GM18505 (cell line): ENCODE data around the gene LUZP2.

Source experiments
- ATAC-seq: cut with Tn5 transposase; IDR thresholded peaks from one replicate; pipeline ENCODE4 v1.9.1; 2021; ENCODE audit not compliant: unreplicated experiment
- POLR2A ChIP-seq: IDR thresholded peaks from 4 replicates; pipeline ENCODE4 v1.6.1; 2011; ENCODE audit warnings: borderline replicate concordance; ENCODE audit not compliant: insufficient read depth, insufficient read length; ENCODE audit errors: extremely low read depth

The LUZP2 gene

DNA sequence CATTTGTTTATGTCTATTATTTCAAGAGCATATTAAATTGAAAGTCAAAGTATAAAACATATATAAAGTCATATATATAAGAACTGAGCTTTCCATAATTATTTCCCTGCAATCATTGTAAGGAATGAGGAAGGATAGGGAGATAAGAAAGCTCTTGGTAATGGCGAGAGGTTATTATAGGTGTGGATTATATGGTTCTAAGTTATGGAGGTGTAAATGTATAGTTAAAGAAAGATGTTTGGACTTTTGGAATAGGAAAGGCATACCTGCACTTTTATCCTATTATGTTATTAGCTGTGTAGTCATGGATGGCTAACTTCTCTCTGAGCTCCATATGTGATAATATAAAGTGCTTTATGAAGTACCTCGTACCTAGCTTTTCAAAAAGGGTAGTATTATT is 127.6 kb downstream of the LUZP2 start:
- no peak for ATAC-seq
- TF ChIP-seq POLR2A = no peak

DNA sequence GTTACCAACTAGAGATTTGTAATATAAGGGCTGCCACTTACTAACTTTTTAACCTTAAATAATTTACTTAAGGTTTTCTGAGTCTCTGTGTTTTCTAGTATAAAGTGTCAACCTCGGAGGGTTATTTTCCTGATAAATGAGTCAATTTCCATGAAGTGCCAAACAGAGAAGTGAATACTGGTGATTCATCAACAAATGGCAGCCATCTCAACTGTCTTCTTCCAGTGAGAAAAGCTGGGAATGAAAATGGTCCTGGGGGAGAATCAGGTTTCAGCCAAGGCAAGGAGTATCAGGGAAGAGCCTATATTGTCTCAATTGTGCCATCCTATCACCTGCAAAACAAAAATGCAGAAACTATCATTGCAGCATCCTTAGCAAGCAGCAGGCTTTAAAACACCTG is 129.1 kb downstream of the LUZP2 start:
- no peak for ATAC-seq
- TF ChIP-seq POLR2A = no peak

DNA sequence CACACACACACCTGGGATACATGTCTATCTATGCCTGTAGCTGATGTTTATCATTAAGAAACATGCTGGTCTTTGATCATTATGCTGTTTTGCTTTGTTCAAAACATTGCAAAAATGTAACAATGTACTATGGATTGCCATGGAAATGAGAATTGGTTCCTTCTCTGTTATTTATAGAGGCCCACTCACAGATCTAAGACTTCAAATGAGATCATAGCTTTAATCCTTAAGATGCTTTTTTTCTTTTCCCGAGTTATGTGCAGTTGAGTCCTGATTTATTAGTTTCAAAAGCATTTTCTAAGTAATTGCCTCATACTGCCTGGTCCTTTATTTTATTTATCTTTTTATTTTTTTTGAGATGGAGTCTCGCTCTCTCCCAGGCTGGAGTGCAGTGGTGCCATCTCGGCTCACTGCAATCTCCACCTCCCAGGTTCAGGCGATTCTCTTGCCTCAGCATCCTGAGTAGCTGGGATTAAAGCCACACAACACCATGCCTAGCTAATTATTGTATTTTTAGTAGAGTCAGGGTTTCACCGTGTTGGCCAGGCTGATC is 131.4 kb downstream of the LUZP2 start:
- ATAC-seq = no peak
- no peak for TF ChIP-seq POLR2A

DNA sequence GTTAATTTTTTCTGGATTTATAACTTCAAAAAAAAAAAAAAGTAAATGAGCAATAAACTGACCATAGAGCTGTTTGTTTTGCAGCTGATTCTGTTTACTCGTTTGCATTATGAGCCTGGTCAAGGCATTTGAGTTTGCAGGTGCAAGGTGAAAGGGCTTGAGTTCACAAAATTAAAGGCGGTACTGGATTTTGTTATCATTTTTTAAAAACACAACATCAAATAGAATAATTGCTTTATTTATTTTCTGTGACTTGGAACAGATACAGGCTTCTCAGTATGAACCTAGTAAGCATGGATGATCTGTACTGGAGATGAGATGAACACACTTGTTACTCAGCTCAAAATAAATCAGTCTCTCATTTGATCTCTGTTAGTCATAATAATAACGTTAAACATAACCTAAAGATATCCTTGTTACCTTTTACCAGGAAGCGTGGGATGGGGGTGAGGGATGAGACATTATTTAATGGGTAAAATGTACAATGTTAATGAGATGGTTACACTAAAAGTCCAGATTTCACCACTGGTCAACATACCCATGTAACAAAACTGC is 137.8 kb downstream of the LUZP2 start:
- ATAC-seq = no peak
- TF ChIP-seq POLR2A = no peak

DNA sequence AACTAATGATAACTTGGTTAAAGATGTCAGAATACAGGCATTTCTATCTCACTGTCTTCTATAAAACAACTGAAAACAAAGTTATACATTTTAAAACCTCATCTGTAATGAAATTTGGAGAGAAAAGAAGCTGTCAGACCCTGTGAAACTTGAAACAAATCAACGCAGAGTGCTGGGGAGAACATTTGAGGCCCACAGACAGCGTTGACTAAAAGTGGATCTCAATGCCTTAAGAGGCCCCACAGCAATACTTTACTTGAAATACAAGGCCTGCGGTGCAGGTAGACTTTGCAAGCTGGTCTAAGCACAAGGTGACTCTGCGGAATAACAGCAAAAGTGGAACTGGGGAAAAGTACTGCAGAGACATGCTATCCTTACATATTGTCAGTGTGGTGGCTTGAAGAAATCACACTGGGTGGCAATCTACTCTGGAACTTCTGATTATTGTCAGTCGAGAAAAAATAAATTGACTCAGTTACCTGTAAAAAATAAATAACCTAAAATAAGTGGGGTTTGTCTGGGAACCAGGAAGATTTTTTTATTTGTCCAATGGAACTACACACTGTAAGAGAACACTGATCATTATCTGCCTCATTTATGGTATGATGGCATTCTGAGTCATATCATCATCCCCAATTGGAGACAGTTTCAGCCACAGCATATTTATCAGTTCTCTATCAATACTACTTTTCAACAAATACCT is 138.9 kb downstream of the LUZP2 start:
- no peak for TF ChIP-seq POLR2A
- no peak for ATAC-seq

DNA sequence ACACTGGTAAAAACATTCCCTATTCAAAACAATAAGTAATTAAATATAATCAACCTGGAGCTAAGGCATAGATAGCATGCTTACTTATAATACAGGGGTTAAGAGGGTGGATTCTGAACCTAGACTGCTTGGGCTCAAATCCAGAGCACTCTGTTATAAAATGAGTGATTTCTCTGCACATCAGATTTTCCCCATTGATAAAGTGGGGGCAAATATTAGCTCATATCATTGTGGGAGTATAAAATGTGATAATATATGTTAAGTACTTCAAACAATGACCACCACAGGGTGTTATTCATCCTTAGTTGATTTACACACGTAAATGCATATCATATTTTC is 139.4 kb downstream of the LUZP2 start:
- TF ChIP-seq POLR2A = no peak
- ATAC-seq = no peak

DNA sequence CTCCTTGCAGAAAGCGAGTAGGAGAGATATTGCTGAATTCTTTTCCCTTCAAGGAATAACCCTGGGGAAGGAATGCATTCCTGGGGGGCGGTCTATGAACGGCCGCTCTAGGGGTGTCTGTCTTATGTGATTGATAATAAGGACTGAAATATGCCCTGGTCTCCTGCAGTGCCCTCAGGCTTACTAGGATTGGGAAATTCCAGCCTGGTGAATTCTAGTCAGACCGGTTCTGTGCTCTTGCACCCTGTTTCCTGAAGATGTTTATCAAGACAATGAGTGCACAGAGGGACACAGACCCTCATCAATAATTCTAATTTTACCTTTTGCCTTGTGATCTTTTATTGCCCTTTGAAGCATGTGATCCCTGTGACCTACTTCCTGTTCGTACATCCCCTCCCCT is 140.7 kb downstream of the LUZP2 start:
- no peak for ATAC-seq
- TF ChIP-seq POLR2A = no peak

DNA sequence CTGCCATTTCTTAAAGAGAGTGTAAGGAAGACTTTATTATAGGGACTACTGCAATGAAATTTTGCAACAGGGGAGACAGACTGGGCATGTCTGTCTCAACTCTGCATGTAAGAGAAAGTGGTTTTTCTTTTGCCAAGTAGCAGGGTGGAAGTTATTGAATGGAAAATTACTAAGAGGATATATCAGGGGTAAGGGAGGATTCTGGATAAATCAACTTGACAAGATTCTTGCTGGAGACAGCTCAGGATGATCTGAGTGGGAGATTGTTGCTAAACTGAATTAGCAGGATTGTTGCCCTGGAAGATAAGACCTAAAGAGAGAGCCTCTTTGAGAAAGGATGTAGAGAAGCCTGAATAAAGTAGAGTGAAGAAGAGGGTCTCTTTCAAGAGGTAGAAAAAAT is 145.8 kb downstream of the LUZP2 start:
- no peak for TF ChIP-seq POLR2A
- no peak for ATAC-seq

DNA sequence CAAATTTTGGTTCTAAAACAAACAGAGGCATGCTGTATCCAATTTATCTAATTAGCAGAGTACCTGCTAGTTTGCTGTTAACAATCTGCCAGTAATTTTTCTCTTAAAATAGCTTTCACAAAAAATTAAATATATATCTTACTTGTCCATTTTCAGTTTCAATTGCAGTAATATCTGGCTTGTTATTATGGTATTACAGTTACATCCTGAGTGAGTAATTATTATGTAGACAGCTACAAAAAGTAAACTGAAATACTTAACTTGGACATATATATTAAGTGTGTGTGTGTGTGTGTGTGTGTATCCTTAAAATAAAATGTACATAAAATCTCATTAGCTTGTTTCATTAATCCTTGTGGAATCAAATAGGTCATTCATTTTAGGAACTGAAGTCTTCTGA is 148.7 kb downstream of the LUZP2 start:
- no peak for ATAC-seq
- TF ChIP-seq POLR2A = no peak

DNA sequence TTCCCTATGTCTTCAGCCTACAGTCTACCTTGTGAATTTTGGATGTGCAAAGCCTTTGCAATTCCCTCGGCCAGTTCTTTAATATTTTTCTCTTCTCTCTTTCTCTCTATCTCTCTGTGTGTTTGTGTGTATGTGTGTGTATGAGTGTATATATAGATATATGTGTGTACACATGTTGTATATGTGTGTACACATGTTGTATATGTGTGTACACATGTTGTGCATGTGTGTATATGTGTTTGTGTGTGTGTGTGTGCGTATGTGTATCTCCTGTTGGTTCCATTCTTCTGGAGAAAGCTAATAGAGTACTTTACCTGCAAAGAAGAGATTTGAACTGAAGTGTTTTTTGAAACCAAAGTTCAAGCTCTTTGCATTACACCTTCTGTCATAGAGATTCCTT is 155.0 kb downstream of the LUZP2 start:
- TF ChIP-seq POLR2A = no peak
- no peak for ATAC-seq

DNA sequence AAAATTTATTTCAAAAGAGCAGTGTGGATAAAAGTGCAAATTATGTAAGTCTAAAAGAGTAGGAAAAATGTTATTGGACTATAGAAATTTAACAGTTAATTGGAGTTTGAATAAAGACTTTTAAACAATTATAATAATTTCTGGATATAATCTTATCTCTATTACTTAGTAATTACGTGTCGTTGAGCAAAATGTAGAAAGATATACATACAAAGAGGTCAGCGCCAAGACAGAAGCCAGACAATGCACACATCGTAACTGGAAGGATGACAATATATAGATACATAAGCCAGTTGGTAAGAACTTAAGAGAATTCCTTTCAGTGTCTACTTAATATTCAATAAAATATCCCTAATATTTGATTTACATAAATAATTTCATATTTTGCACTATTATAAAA is 157.0 kb downstream of the LUZP2 start:
- ATAC-seq = no peak
- TF ChIP-seq POLR2A = no peak

DNA sequence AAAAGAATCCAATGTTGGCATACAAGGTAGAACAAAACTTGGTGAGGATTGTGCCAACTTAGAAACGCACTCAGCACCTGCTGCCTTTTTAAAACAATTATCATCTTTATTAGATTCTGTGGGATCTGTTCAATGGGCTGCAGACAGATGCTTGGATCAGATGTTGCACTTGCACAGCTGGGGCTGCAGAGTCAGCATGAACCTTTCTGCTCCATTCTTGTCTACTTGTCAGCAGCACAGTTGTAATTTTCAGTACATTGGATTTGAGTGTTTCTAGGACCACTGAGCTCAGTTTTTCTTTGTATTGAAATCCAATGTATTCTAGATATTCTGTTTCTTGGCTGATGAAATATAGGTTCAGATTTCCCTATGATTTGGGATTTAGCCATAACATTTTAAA is 164.5 kb downstream of the LUZP2 start:
- no peak for ATAC-seq
- TF ChIP-seq POLR2A = no peak

DNA sequence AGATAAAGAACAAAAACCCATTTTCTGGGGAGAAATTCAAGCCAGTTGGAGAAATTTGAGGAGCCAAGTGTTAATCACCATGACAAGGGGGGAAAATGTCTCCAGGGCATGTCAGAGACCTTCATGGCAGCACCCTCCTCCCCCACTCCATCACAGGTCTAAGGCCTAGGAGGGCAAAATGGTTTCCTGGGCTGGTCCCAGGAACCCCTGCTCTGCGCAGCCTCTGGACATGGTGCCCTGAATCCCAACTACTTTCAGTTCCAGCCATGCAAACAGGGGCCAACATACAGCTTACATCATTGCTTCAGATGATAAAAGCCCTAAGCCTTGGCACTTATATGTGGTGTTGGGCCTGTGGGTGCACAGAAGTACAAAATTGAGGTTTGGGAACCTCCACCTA is 167.5 kb downstream of the LUZP2 start:
- ATAC-seq = no peak
- TF ChIP-seq POLR2A = no peak

DNA sequence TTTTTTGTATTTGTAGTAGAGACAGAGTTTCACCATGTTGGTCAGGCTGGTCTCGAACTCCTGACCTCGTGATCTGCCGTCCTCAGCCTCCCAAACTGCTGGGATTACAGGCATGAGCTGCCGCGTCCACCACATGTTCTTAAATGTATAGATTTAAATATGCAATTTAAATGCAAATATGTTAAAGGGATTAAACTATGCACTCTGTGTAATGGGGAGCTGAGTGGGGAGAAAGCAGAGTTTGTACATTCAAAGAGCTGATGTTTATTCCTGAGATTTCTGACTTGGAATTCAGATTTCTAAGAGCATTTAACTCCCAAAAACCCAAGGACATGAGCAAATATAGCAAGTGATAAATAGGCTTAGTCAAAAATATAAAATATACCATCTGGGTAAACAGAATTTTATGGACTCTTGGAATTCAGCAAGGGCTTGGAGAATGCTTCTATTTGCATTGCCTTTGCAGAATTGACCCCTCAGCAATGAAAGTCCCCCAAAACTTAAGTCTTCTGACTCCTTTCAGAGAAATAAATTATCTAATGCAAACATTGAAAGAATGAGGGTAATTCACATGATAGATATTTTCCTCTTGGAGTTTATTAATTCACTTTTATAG is 170.6 kb downstream of the LUZP2 start:
- TF ChIP-seq POLR2A = no peak
- ATAC-seq = no peak
